ENCODE data around the gene AKIRIN2. TPM values are rescaled to one million over a fixed set of nuclear protein-coding genes. Genes with fewer than 3 reads are reported as not detected.

The AKIRIN2 gene
- total and polyA plus RNA-seq, 2 of the 13 experiments (the other 11 are each of a cell fraction or from before 2014, with no cell fraction given), result 15.6 to 23.4 TPM

GRCh38 chr6:87663434-87663833, 38.6 kb downstream of the AKIRIN2 start:
- H3K36me3 ChIP-seq (replicated peaks in 1 of 2; ENCODE audit: control insufficient read depth in 1 of 2, insufficient read depth in 2 of 2, low read length in 2 of 2), result peaks cover 0 to 5% of the 10 kb centered on the region in 2 experiments; a peak in 2 of 5 replicates
- no peak for DNase-seq (ENCODE audit: low spot score)
- no TSS peak for BruUV-seq (replicated peaks)
- no peak overlapping the region for H3K4me3 ChIP-seq (replicated peaks in 1 of 3; ENCODE audit: insufficient read depth in 1 of 3, low read depth in 2 of 3, low read length in 3 of 3)
- H3K4me2 ChIP-seq (ENCODE audit: low read depth, low read length), result no peak overlapping the region
- no peak for TF ChIP-seq ZSCAN29 (CRISPR knock-in tag; conservative IDR thresholded peaks at IDR 0.05)
- no peak for TF ChIP-seq ZNF441 (CRISPR knock-in tag; IDR thresholded peaks at IDR 0.05; ENCODE audit: borderline replicate concordance)
- no peak for TF ChIP-seq CREM (IDR thresholded peaks at IDR 0.05)
- no peak for TF ChIP-seq CREM (CRISPR knock-in tag; IDR thresholded peaks at IDR 0.05)
- TF ChIP-seq CSRNP1 (CRISPR knock-in tag; IDR thresholded peaks at IDR 0.05), result no peak
- TF ChIP-seq, protein P1, sequence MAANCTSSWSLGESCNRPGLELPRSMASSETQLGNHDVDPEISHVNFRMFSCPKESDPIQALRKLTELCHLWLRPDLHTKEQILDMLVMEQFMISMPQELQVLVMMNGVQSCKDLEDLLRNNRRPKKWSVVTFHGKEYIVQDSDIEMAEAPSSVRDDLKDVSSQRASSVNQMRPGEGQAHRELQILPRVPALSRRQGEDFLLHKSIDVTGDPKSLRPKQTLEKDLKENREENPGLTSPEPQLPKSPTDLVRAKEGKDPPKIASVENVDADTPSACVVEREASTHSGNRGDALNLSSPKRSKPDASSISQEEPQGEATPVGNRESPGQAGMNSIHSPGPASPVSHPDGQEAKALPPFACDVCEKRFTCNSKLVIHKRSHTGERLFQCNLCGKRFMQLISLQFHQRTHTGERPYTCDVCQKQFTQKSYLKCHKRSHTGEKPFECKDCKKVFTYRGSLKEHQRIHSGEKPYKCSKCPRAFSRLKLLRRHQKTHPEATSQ (CRISPR knock-in tag; IDR thresholded peaks at IDR 0.05; ENCODE audit: borderline replicate concordance), result no peak
- no peak for TF ChIP-seq SP140L (CRISPR knock-in tag; IDR thresholded peaks at IDR 0.05; ENCODE audit: borderline replicate concordance)
- no peak for TF ChIP-seq SRSF4 (IDR thresholded peaks at IDR 0.05; ENCODE audit: low read depth, low read length, poor library complexity, severe bottlenecking)
- TF ChIP-seq ZNF260 (CRISPR knock-in tag; IDR thresholded peaks at IDR 0.05; ENCODE audit: borderline replicate concordance, low read depth), result no peak
- no peak for TF ChIP-seq SNAPC2 (CRISPR knock-in tag; IDR thresholded peaks at IDR 0.05)
- ChIA-PET POLR2A (no interaction called here), CTCF (ENCODE audit: low intra/inter-chr PET ratio, low total read pairs) (no interaction called here)
- H3K4me1 ChIP-seq (ENCODE audit: insufficient read depth, low read length), result peaks cover 32% of the 10 kb centered on the region
- no peak overlapping the region for H2AFZ ChIP-seq (ENCODE audit: low read length)
- peak; percentile 57; the same call in 2 of the 3 replicates for ATAC-seq
- intact Hi-C loops (cut with micrococcal nuclease; ENCODE audit: unreplicated experiment) (no loop called here), in situ Hi-C loops (cut with HindIII; ENCODE audit: extremely low pct_ligation_motif_present, low pct_unique_long_range_greater_than_20kb) (no loop called here)
- no peaks in the 10 kb centered on the region for H3K27me3 ChIP-seq (ENCODE audit: control insufficient read depth in 1 of 2, insufficient read depth in 2 of 2, low read length in 2 of 2)
- FAIRE-seq, result no peak
- no peak overlapping the region for H3K9ac ChIP-seq (ENCODE audit: insufficient read depth, low read depth, low read length)
- no peaks in the 10 kb centered on the region for H3K9me3 ChIP-seq (ENCODE audit: low read length)
- H3K27ac ChIP-seq (ENCODE audit: extremely low read length, insufficient read depth, low read length), result no peak overlapping the region
- WGBS (ENCODE audit: low lambda C conversion rate), result 62% methylated on average over 2 of the region's 2 CpGs
- H3K79me2 ChIP-seq (ENCODE audit: insufficient read depth, low read length), result no peaks in the 10 kb centered on the region
- H4K20me1 ChIP-seq (ENCODE audit: insufficient read depth, low read length), result no peaks in the 10 kb centered on the region
